ENCODE measurements around the gene CARD6.
"Not testable (repeated sequence)": the region's sequence is repeated elsewhere in the genome, so short reads cannot be mapped to it uniquely, and the experiment has no call there.

Gene CARD6

DNA sequence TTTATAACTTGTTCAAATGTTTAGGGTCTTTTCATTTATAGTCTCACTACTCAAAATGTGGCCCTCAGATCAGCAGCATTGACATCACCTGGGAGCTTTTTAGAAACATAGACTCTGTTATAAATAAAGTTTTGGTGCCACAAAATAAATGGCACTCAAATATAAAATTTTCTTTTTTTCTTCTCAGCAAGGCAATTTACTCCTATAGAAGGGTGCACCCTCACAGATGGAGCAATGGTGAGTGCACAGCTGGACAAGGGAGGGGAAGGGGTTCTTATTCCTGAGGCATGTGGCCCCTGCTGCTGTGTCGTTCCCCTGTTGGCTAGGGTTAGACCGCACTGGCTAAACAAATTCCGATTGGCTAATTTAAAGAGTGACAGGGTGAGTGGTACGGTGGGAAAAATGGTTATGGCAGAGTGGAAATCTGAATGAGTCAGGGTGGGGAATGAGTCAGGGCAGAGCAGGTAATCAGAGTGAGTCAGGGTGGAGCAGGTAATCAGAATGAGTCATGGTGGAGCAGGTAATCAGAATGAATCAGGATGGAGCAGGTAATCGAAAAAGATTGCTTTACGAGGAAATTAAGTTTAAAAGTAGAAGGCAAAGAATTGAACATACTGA lies 36.3 kb downstream of the CARD6 start:
- DNase-seq, result no peak

- DNase-seq, result peak; percentile 6
Observed at GRCh38 chr5:40879163-40879942, 38.2 kb downstream of the CARD6 start.

DNA sequence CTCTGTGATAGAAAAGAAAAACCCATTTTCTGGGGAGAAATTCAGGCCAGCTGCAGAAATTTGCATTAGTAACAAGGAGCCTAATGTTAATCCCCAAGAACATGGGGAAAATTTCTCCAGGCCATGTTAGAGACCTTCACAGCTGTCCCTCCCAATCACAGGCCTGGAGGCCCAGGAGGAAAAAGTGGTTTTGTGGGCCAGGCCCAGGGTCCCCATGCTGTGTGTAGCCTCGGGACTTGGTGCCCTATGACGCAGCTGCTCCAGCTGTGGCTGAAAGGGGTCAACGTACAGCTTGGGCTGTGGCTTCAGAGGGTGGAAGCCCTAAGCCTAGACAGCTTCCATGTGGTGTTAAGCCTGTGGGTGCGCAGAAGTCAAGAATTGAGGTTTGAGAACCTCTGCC lies 41.1 kb downstream of the CARD6 start:
- no peak for DNase-seq

GRCh38 chr5:40883051-40883450 lies 41.9 kb downstream of the CARD6 start:
- not testable (repeated sequence) for DNase-seq

DNA sequence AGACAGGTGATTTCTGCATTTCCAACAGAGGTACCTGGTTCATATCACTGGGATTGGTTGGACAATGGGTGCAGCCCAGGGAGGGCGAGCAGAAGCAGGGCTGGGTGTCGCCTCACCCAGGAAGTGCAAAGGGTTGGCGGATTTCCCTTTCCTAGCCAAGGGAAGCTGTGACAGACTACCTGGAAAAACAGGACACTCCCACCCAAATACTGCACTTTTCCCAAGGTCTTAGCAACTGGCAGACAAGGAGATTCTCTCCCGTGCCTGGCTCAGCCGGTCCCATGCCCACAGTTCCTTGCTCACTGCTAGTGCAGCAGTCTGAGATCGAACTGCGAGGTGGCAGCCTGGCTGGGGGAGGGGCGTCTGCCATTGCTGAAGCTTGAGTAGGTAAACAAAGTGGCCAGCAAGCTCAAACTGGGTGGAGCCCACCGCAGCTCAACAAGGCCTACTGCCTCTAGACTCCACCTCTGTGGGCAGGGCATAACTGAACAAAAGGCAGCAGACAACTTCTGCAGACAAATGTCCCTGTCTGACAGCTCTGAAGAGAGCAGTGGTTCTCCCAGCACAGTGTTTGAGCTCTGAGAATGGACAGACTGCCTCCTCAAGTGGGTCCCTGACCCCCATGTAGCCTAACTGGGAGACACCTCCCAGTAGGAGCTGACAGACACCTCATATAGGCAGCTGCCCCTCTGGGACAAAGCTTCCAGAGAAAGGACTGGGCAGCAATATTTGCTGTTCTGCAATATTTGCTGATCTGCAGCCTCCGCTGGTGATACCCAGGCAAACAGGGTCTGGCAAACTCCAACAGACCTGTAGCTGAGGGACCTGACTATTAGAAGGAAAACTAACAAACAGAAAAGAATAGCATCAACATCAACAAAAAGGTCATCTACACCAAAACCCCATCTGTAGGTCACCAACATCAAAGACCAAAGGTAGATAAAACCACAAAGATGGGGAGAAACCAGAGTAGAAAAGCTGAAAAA lies 54.6 kb downstream of the CARD6 start:
- DNase-seq, result not testable (repeated sequence)

DNA sequence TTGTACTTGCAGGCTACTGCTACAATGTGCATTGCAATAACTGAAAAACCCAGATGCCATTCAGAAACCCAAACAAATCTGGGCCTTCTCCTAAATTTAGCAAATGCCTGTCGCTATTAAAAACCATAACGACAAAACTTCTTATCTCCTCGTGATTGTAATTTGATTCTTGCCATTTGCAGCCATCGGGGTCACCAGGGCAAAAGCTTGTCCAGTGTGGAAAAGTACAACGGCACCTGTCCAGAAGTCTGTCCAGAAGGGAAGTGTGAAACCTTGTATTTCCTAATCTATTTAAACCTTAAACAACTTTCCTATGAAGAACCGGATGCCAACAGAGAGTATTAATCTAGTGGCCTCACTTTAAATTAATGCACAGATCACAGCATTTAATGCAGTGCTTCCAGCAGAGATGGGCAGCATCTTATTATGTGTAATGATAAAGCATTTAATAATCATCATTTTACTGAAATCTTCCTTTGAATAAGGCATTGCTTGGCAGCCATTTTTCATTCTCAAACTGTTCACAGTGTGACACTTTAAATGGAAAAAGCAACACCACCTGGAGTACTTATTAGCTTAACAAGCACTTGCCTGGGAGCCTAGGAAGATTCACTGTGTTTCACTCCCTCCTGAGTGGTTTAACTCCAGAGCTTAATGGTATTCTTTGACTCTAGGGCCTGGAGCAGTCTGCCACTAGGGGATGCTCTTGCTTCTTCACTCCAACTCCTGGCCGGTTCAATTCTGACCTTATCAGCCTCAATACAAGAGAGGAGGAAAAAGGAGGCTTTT lies 63.2 kb downstream of the CARD6 start:
- DNase-seq, result peak; percentile 60

- no peak for DNase-seq
Observed at GRCh38 chr5:40904994-40905306, 63.8 kb downstream of the CARD6 start.

- no peak for DNase-seq
Observed at GRCh38 chr5:40906351-40906751, 65.2 kb downstream of the CARD6 start.

GRCh38 chr5:40909264-40909663 lies 68.1 kb downstream of the CARD6 start, which contains the start of gene C7:
TSS of gene C7 (plus strand) at chr5:40909497. CDS start at chr5:40909611, 114 bp downstream.
- DNase-seq, result no peak

DNA sequence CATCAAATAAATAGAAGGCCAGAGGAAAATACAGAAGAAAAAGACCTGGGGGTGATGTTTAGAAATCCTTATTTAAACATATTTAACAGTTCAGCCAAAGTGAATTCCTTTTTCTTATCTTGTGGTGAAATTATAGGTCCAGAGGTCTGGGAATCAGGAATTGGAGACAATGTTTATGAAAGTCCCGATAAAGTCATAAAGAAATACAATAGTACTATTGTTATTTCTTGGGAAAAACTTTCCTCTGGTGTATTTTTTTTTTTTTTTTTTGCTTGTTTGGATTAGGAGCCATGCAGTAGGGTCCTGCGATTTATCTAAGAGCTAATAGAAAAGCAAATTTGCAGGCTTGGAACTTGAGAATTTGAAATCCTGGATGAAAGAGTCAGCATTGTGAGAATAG lies 68.6 kb downstream of the CARD6 start:
- DNase-seq, result no peak
